GM12892 (cell line): ENCODE data around the gene AFF3.

Experiments used
- POLR2A ChIP-seq: IDR thresholded peaks from 2 replicates; pipeline ENCODE4 v1.6.1; 2011; ENCODE audit warnings: low read depth, low read length, control low read depth
- POLR2AphosphoS5 ChIP-seq: IDR thresholded peaks from 2 replicates; pipeline ENCODE4 v1.6.1; 2011; ENCODE audit warnings: low read depth, low read length, control low read depth

DNA sequence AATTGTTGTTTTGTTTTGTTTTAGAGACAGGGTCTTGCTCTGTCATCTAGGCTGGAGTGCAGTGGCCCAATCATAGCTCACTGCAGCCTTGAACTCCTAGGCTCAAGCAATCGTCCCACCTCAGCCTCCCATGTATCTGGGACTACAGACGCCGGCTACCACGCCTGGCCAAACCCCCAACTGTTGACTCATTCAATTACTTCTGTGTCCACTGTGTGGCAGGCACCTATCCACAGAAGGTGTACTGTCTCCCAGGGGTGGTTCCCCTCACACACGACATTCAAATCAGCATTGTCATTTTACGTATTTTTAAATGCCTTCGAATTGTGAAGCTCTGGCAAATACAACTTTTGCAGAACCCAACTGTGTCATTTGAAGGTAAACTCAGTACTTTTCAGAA lies 464.6 kb downstream of the AFF3 start:
- TF ChIP-seq POLR2A (no peak), POLR2AphosphoS5 (no peak)
